BE2C (cell line): ENCODE results near the gene ADAMTS2.

Experiments used
- DNase-seq: peaks from one replicate; pipeline ENCODE4 v3.0.0-alpha.2; 2020
- H3K27me3 ChIP-seq: fragments of 250-450 bp; sonication (Bioruptor Pico); 2 replicates; pipeline ENCODE4 v1.5.1; 2020; ENCODE audit warnings: mild to moderate bottlenecking
- H3K36me3 ChIP-seq: fragments of 250-450 bp; sonication (Bioruptor Pico); 2 replicates; pipeline ENCODE4 v1.5.1; 2020; ENCODE audit warnings: mild to moderate bottlenecking
- H3K4me1 ChIP-seq: fragments of 250-450 bp; sonication (Bioruptor Pico); 2 replicates; pipeline ENCODE4 v1.5.1; 2020
- H3K4me3 ChIP-seq: 2 replicates; pipeline ENCODE4 v1.5.1; 2011; ENCODE audit warnings: low read depth, low read length
- H3K9me3 ChIP-seq: fragments of 250-450 bp; sonication (Bioruptor Pico); 2 replicates; pipeline ENCODE4 v1.5.1; 2020
- CTCF ChIP-seq: IDR thresholded peaks from 2 replicates; pipeline ENCODE4 v1.5.1; 2012; ENCODE audit warnings: mild to moderate bottlenecking, low read depth, low read length

Gene ADAMTS2

GRCh38 chr5:179190851-179191505 is 154.3 kb downstream of the ADAMTS2 start:
- H3K4me3 ChIP-seq = no peak overlapping the region
- no peaks in the 10 kb centered on the region for H3K27me3 ChIP-seq
- H3K4me1 ChIP-seq = no peaks in the 10 kb centered on the region
- no peaks in the 10 kb centered on the region for H3K36me3 ChIP-seq
- DNase-seq = no peak
- no peaks in the 10 kb centered on the region for H3K9me3 ChIP-seq
- TF ChIP-seq CTCF = no peak

GRCh38 chr5:179188636-179189035 is 156.6 kb downstream of the ADAMTS2 start:
- no peaks in the 10 kb centered on the region for H3K9me3 ChIP-seq
- H3K27me3 ChIP-seq = no peaks in the 10 kb centered on the region
- DNase-seq = peak; percentile 2
- no peaks in the 10 kb centered on the region for H3K36me3 ChIP-seq
- no peak for TF ChIP-seq CTCF
- H3K4me1 ChIP-seq = no peaks in the 10 kb centered on the region
- no peak overlapping the region for H3K4me3 ChIP-seq

GRCh38 chr5:179187681-179188575 is 157.3 kb downstream of the ADAMTS2 start:
- peak; percentile 9 for DNase-seq
- no peaks in the 10 kb centered on the region for H3K4me1 ChIP-seq
- H3K36me3 ChIP-seq = no peaks in the 10 kb centered on the region
- H3K9me3 ChIP-seq = no peaks in the 10 kb centered on the region
- no peak overlapping the region for H3K4me3 ChIP-seq
- TF ChIP-seq CTCF = no peak
- no peaks in the 10 kb centered on the region for H3K27me3 ChIP-seq

GRCh38 chr5:179187229-179187678 is 158.0 kb downstream of the ADAMTS2 start:
- DNase-seq = peak; percentile 3
- Histone ChIP-seq H3K27me3 (no peaks in the 10 kb centered on the region), H3K4me1 (no peaks in the 10 kb centered on the region), H3K36me3 (no peaks in the 10 kb centered on the region), H3K4me3 (no peak overlapping the region), H3K9me3 (no peaks in the 10 kb centered on the region)
- no peak; the same call in 1 of the 2 replicates for TF ChIP-seq CTCF

GRCh38 chr5:179186801-179187200 is 158.5 kb downstream of the ADAMTS2 start:
- Histone ChIP-seq H3K9me3 (no peaks in the 10 kb centered on the region), H3K4me3 (no peak overlapping the region), H3K27me3 (no peaks in the 10 kb centered on the region), H3K36me3 (no peaks in the 10 kb centered on the region), H3K4me1 (no peaks in the 10 kb centered on the region)
- TF ChIP-seq CTCF = no peak
- no peak for DNase-seq
